Measurements from ENCODE around the gene BCR. TPM values are rescaled to one million over a fixed set of nuclear protein-coding genes. Genes with fewer than 3 reads are reported as not detected.

Gene BCR
- total RNA-seq, 1 experiment from 2014 or later, result 129 TPM

DNA sequence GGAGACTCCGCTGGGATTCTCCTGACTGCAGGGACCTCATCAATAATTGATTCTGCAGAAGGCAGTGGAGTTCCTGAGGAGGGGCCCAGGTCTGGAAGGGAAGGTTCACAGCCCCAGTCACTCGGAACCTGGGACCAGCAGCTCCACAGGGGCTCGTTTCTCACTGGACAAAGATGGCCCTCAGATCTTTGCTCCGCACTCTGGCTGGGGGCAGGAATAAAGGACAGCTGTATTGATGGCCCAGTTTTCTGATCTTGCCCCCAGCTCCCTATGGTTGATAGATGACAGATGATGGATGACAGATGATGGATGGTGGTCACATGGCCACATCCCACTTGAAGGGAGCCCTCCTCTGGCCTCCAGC, 11.3 kb upstream of the BCR start (continued):
- TF ChIP-seq, protein P1, sequence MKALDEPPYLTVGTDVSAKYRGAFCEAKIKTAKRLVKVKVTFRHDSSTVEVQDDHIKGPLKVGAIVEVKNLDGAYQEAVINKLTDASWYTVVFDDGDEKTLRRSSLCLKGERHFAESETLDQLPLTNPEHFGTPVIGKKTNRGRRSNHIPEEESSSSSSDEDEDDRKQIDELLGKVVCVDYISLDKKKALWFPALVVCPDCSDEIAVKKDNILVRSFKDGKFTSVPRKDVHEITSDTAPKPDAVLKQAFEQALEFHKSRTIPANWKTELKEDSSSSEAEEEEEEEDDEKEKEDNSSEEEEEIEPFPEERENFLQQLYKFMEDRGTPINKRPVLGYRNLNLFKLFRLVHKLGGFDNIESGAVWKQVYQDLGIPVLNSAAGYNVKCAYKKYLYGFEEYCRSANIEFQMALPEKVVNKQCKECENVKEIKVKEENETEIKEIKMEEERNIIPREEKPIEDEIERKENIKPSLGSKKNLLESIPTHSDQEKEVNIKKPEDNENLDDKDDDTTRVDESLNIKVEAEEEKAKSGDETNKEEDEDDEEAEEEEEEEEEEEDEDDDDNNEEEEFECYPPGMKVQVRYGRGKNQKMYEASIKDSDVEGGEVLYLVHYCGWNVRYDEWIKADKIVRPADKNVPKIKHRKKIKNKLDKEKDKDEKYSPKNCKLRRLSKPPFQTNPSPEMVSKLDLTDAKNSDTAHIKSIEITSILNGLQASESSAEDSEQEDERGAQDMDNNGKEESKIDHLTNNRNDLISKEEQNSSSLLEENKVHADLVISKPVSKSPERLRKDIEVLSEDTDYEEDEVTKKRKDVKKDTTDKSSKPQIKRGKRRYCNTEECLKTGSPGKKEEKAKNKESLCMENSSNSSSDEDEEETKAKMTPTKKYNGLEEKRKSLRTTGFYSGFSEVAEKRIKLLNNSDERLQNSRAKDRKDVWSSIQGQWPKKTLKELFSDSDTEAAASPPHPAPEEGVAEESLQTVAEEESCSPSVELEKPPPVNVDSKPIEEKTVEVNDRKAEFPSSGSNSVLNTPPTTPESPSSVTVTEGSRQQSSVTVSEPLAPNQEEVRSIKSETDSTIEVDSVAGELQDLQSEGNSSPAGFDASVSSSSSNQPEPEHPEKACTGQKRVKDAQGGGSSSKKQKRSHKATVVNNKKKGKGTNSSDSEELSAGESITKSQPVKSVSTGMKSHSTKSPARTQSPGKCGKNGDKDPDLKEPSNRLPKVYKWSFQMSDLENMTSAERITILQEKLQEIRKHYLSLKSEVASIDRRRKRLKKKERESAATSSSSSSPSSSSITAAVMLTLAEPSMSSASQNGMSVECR (CRISPR knock-in tag; IDR thresholded peaks at IDR 0.05; ENCODE audit: borderline replicate concordance), result no peak
- TF ChIP-seq ZNF396 (CRISPR knock-in tag; IDR thresholded peaks at IDR 0.05; ENCODE audit: borderline replicate concordance) (no peak), KAT7 (CRISPR knock-in tag; IDR thresholded peaks at IDR 0.05; ENCODE audit: borderline replicate concordance) (no peak), ZNF138 (CRISPR knock-in tag; conservative IDR thresholded peaks at IDR 0.05) (no peak), GRHL2 (CRISPR knock-in tag; IDR thresholded peaks at IDR 0.05; ENCODE audit: insufficient replicate concordance, severe bottlenecking) (no peak)

GRCh38 chr22:23175817-23176644, 4.3 kb upstream of the BCR start:
- ATAC-seq (no peak), DNase-seq (ENCODE audit: low spot score) (no peak)
- peaks cover 18% of the 10 kb centered on the region for H3K36me3 Mint-ChIP-seq
- TF ChIP-seq SMAD4 (CRISPR knock-in tag; IDR thresholded peaks at IDR 0.05) (no peak), ZNF423 (CRISPR knock-in tag; IDR thresholded peaks at IDR 0.05) (no peak), ZNF263 (CRISPR knock-in tag; IDR thresholded peaks at IDR 0.05; ENCODE audit: low read depth) (no peak), NFE2L1 (CRISPR knock-in tag; IDR thresholded peaks at IDR 0.05) (no peak), E2F4 (CRISPR knock-in tag; IDR thresholded peaks at IDR 0.05; ENCODE audit: borderline replicate concordance, low read depth) (no peak), NFYB (CRISPR knock-in tag; conservative IDR thresholded peaks at IDR 0.05; ENCODE audit: low read depth) (no peak), ETV6 (CRISPR knock-in tag; IDR thresholded peaks at IDR 0.05) (no peak), SMAD3 (CRISPR knock-in tag; IDR thresholded peaks at IDR 0.05; ENCODE audit: borderline replicate concordance) (no peak), ZBTB21 (CRISPR knock-in tag; IDR thresholded peaks at IDR 0.05; ENCODE audit: borderline replicate concordance) (no peak)
- TF ChIP-seq, protein P2, sequence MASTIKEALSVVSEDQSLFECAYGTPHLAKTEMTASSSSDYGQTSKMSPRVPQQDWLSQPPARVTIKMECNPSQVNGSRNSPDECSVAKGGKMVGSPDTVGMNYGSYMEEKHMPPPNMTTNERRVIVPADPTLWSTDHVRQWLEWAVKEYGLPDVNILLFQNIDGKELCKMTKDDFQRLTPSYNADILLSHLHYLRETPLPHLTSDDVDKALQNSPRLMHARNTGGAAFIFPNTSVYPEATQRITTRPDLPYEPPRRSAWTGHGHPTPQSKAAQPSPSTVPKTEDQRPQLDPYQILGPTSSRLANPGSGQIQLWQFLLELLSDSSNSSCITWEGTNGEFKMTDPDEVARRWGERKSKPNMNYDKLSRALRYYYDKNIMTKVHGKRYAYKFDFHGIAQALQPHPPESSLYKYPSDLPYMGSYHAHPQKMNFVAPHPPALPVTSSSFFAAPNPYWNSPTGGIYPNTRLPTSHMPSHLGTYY (CRISPR knock-in tag; IDR thresholded peaks at IDR 0.05), result no peak
- ChIA-PET CTCF (interaction anchor here (0.6 to 9.3 kb wide), 6 partner anchors 20 to 1070 kb away, joined by 3 to 114 read pairs (median 16); no protein-coding TSS in a partner anchor), POLR2A (no interaction called here)
- H3K27ac Mint-ChIP-seq, result no peak overlapping the region
- no peaks in the 10 kb centered on the region; the same call in none of the 2 replicates for H3K27me3 Mint-ChIP-seq (ENCODE audit: low read depth)
- peaks cover 18% of the 10 kb centered on the region for H3K9me3 Mint-ChIP-seq
- H3K4me1 Mint-ChIP-seq, result peaks cover 19% of the 10 kb centered on the region
- no peak overlapping the region for H3K4me3 Mint-ChIP-seq

- ChIA-PET CTCF (interaction anchor here (0.6 to 9.3 kb wide), 4 partner anchors 42 to 114 kb away, joined by 3 to 114 read pairs (median 12); no protein-coding TSS in a partner anchor), POLR2A (no interaction called here)
- Mint-ChIP-seq H3K9me3 (peaks cover 18% of the 10 kb centered on the region), H3K27ac (no peak overlapping the region), H3K36me3 (peaks cover 18% of the 10 kb centered on the region), H3K4me3 (no peak overlapping the region), H3K27me3 (ENCODE audit: low read depth) (no peaks in the 10 kb centered on the region; the same call in none of the 2 replicates), H3K4me1 (peaks cover 19% of the 10 kb centered on the region)
- no peak for ATAC-seq
- TF ChIP-seq ZBTB43 (CRISPR knock-in tag; IDR thresholded peaks at IDR 0.05) (no peak), MAX (CRISPR knock-in tag; IDR thresholded peaks at IDR 0.05) (no peak), EMX1 (CRISPR knock-in tag; IDR thresholded peaks at IDR 0.05) (no peak)
- no peak for DNase-seq (ENCODE audit: low spot score)
Observed at GRCh38 chr22:23176645-23177027, 3.7 kb upstream of the BCR start.

Measured in WTC11 (cell line).